ENCODE results near the gene RAD51D. TPM values are rescaled to one million over a fixed set of nuclear protein-coding genes. Genes with fewer than 3 reads are reported as not detected.

The RAD51D gene
- total RNA-seq, 2 donors from 2014 or later = 6.5 to 25.1 TPM

DNA sequence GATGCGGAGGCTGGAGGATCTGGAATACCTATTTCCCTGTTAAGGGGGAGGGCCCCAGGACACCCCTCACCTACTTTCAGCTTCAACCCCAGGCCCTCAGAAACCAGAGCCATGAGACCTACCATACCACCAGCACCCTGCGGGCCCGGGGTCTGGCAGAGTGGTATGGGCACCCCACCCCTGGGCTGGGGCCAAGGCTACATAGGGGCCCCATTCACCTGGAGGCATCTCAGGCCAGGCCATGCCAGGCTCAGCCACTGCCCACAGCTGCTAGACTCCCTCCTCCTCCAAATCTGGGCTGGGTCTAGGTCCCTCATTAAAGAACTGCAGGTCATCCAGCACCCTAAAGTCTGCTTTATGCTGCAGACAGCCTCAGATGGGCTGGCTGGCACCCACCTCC is 10.7 kb upstream of the RAD51D start:
- Histone ChIP-seq H3K36me3 (peaks cover 31% of the 10 kb centered on the region), H3K9me3 (no peaks in the 10 kb centered on the region), H3K27ac (no peak overlapping the region), H3K4me3 (no peak overlapping the region), H3K27me3 (replicated peaks; ENCODE audit: insufficient read depth) (no peaks in the 10 kb centered on the region), H3K4me1 (ENCODE audit: control insufficient read depth in 1 of 2, low read depth in 2 of 2) (no peaks in the 10 kb centered on the region)
- DNase-seq (ENCODE audit: low spot score) (no peak), ATAC-seq (ENCODE audit: insufficient number of reproducible peaks, low FRiP score, low read depth) (no peak)
- TF ChIP-seq, protein P1, sequence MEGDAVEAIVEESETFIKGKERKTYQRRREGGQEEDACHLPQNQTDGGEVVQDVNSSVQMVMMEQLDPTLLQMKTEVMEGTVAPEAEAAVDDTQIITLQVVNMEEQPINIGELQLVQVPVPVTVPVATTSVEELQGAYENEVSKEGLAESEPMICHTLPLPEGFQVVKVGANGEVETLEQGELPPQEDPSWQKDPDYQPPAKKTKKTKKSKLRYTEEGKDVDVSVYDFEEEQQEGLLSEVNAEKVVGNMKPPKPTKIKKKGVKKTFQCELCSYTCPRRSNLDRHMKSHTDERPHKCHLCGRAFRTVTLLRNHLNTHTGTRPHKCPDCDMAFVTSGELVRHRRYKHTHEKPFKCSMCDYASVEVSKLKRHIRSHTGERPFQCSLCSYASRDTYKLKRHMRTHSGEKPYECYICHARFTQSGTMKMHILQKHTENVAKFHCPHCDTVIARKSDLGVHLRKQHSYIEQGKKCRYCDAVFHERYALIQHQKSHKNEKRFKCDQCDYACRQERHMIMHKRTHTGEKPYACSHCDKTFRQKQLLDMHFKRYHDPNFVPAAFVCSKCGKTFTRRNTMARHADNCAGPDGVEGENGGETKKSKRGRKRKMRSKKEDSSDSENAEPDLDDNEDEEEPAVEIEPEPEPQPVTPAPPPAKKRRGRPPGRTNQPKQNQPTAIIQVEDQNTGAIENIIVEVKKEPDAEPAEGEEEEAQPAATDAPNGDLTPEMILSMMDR (IDR thresholded peaks at IDR 0.05) = no peak

DNA sequence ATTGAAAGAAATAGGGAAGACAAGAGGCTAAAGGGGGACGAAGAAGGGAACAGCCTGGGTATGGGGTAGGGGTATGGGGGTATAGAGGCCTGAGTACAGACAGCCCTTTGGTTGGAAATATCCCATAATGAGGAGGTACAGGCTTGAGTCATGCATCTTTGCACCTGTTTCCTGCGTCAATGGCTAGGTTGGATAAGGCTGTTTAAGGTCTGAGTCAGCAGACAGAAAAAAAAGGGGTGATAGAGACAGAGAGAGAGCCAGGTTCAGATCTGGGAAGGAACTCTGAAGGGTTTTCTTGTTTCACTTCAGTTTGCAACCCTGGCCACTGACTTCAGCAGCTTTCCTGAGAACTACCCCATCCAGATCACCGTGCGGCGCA is 10.3 kb upstream of the RAD51D start:
- TF ChIP-seq, protein P1 (IDR thresholded peaks at IDR 0.05) = no peak
- ATAC-seq (ENCODE audit: insufficient number of reproducible peaks, low FRiP score, low read depth) (no peak), DNase-seq (ENCODE audit: low spot score) (no peak)
- no peak overlapping the region for H3K4me3 ChIP-seq
- no peaks in the 10 kb centered on the region for H3K9me3 ChIP-seq
- no peak overlapping the region for H3K27ac ChIP-seq
- no peaks in the 10 kb centered on the region for H3K27me3 ChIP-seq (replicated peaks; ENCODE audit: insufficient read depth)
- H3K36me3 ChIP-seq = peaks cover 28% of the 10 kb centered on the region
- no peaks in the 10 kb centered on the region for H3K4me1 ChIP-seq (ENCODE audit: control insufficient read depth in 1 of 2, low read depth in 2 of 2)

GRCh38 chr17:35129154-35129972 is 9.7 kb upstream of the RAD51D start:
- DNase-seq (ENCODE audit: low spot score) = no peak
- no peaks in the 10 kb centered on the region for H3K4me1 ChIP-seq (ENCODE audit: control insufficient read depth in 1 of 2, low read depth in 2 of 2)
- H3K4me3 ChIP-seq = no peak overlapping the region
- TF ChIP-seq, protein P1 (IDR thresholded peaks at IDR 0.05) = no peak
- peaks cover 22% of the 10 kb centered on the region for H3K36me3 ChIP-seq
- no peak overlapping the region for H3K27ac ChIP-seq
- no peaks in the 10 kb centered on the region for H3K9me3 ChIP-seq
- no peak for ATAC-seq (ENCODE audit: insufficient number of reproducible peaks, low FRiP score, low read depth)
- no peaks in the 10 kb centered on the region for H3K27me3 ChIP-seq (replicated peaks; ENCODE audit: insufficient read depth)

DNA sequence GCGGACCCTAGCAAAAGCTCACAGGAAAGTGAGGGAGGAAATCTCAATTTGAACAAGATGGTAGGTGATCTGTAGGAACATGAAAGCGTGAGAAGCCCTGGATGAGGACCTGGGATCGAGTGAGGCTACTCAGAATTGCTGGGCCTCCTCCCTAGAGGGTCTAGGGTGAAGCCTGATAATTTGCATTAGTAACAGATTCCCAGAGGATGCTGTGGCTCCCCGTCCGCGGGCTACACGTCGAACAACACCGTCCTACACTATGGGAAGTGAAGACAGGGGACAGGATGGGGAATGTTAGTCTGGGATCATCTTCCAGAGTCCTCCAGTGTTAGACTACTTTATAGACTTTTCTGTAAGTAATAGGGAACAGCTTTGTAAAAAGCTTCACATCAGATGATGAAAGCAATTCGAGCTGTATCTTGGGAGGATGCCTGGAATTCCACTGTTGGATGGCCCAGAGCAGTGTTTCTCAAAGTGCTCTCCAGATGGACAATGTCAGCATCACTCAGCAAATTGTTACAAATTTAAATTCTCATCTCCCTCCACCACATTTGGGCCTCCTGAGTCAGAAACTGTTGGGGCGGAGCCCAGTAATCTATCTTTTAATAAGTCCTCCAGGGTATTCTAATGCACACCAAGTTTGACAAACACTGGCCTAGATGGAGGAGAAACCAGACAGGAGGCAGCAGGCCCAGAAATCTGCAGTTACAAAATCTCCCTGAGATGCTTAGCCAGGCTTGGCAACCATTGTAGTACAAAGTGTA is 8.3 kb upstream of the RAD51D start:
- DNase-seq (ENCODE audit: low spot score) (no peak), ATAC-seq (ENCODE audit: insufficient number of reproducible peaks, low FRiP score, low read depth) (no peak)
- TF ChIP-seq, protein P1 (IDR thresholded peaks at IDR 0.05) = no peak
- Histone ChIP-seq H3K9me3 (no peaks in the 10 kb centered on the region), H3K4me1 (ENCODE audit: control insufficient read depth in 1 of 2, low read depth in 2 of 2) (no peaks in the 10 kb centered on the region), H3K27me3 (replicated peaks; ENCODE audit: insufficient read depth) (no peaks in the 10 kb centered on the region), H3K4me3 (no peak overlapping the region), H3K27ac (no peak overlapping the region), H3K36me3 (peaks cover 10% of the 10 kb centered on the region)

DNA sequence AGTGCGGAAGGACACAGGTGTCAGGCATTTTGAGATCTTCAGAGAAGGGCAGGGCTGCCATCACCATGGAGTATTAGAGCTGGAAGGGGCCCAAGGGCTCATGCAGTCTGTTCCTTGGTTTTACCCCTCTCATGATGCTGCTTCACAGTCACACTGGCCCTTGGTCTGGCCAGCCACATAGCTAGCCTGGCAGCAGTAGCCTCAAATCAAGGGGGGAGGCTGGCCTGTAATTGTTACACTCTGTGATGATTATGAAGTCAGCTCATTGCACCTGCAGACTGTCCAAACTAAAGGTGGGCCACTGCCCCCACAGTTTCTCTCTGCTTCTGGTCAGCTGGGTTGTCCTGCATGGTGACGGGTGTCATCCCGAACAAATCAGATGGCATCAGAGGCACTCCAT is 1.7 kb upstream of the RAD51D start, which contains the start of gene FNDC8:
TSS of gene FNDC8 (plus strand) at position 301 of the 400 bp plus-strand sequence. CDS start at position 380, 79 bp downstream.
- H3K4me3 ChIP-seq = no peak within 1 kb of the TSS
- no peaks in the 10 kb centered on the region for H3K9me3 ChIP-seq
- no peaks in the 10 kb centered on the region for H3K27me3 ChIP-seq (replicated peaks; ENCODE audit: insufficient read depth)
- ATAC-seq (ENCODE audit: insufficient number of reproducible peaks, low FRiP score, low read depth) = no peak
- DNase-seq (ENCODE audit: low spot score) = no peak
- H3K4me1 ChIP-seq (ENCODE audit: control insufficient read depth in 1 of 2, low read depth in 2 of 2) = peaks cover 8 to 24% of the 10 kb centered on the region in 2 donors
- TF ChIP-seq, protein P1 (IDR thresholded peaks at IDR 0.05) = no peak
- H3K27ac ChIP-seq = no peak within 1 kb of the TSS
- H3K36me3 ChIP-seq = no peaks in the 10 kb centered on the region
